DMS153 treated with DMSO at 0.1 percent for 48 hours (cell line): ENCODE measurements around the gene MAF.

Source experiments
- DNase-seq: peaks from one replicate; lab custom pipeline; 2025; ENCODE audit not compliant: unreplicated experiment; lab: John Stamatoyannopoulos, UW

The MAF gene

GRCh38 chr16:79613009-79613408 lies 12.5 kb upstream of the MAF start:
- no peak for DNase-seq

- DNase-seq, result no peak
Observed at GRCh38 chr16:79612207-79612606, 11.7 kb upstream of the MAF start.

- no peak for DNase-seq
Observed at GRCh38 chr16:79610771-79611170, 10.2 kb upstream of the MAF start.

DNA sequence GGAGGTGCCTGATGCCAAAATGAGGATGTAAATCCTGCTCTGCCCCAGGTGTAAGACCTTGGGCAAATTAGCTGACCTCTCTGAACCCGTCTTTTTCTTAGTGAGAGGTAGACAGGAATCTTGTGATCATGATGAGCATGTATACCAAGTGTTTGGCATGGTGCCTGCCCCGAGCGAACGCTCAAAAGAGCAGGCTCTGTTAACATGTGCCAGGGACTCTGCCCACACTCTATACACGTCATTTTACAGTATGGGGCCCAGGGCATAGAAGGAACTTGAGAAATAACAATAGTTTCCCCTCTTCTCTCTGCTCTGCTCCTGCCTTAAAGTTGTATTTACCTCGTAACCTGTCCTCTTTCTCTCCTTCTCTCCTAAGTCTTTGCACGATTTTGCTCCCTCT lies 9.3 kb upstream of the MAF start:
- DNase-seq, result no peak

- no peak for DNase-seq
Observed at GRCh38 chr16:79608976-79609375, 8.4 kb upstream of the MAF start.

DNA sequence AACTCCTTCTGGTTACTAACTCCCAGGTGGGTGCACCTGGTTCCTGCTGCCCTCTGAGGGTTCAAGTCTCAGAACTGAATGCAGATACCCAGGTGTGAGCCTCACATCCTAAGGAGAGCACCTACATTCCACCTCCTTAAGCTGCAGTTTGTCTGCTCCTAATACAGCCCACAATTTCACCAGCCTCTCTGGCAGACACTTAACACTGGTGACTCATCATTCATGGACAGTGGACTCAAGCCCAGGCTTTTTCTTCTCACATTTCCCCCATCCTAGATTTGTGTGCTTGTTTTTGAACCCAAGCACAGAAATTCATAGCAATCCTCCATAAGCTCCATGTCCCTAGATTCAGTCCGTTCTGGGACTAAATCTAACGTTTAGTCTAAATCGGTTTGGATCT lies 7.0 kb upstream of the MAF start:
- DNase-seq, result peak; percentile 8

- no peak for DNase-seq
Observed at GRCh38 chr16:79605999-79606398, 5.5 kb upstream of the MAF start.

DNA sequence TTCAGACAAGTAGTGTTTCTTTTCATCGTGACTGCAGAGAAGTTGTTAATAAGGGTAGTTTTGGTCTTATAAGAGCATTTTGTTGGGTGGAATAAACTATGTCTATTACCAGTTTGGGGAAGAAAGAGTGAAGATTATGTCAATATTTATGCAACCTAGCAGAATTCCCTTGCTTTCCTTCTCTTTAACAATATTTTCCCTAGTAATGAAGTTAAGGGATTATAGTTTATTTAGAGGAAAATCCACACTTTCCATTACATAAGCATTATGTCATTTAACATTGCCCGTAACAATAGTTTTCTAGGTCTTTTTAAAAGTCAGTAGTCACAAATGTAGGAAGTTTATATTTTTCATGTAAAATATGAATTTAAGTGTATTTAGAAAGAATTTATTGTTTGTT lies 2.5 kb upstream of the MAF start:
- DNase-seq, result no peak

- DNase-seq, result no peak
Observed at GRCh38 chr16:79602628-79603014, 2.1 kb upstream of the MAF start.

DNA sequence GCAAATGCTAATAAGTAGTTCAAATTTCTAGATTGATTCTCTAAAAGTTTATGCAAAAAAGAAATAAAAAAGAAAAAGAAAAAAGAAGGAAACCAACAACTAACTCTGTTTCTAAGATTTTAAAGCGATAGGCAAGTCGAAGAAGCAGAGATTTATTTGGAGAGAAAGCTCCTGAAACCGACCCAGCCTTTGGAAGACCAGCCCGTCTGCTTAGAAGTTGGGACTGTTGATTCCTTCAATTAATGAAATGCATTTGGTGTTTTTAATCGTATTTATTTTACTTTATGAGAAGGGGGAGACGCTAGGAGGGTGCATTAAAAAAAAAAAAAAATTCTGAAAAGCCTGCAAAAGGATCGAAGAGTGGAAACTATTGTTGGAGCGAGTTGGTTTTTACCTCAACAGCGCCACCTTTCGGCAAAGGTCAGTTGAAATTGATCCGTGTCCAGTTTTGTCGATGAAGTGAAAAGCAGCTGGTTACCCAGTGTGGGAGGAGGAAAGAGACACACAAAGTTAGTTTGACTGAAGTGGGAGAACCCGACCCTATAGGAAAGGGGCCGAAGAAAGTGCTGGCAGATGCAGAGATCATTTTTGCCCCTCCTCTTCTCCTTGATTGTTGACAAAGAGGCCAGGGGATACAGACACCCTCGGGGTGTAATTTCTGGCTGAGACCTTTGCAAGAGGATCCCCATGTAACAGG lies 1.5 kb upstream of the MAF start:
- peak; percentile 78 for DNase-seq

DNA sequence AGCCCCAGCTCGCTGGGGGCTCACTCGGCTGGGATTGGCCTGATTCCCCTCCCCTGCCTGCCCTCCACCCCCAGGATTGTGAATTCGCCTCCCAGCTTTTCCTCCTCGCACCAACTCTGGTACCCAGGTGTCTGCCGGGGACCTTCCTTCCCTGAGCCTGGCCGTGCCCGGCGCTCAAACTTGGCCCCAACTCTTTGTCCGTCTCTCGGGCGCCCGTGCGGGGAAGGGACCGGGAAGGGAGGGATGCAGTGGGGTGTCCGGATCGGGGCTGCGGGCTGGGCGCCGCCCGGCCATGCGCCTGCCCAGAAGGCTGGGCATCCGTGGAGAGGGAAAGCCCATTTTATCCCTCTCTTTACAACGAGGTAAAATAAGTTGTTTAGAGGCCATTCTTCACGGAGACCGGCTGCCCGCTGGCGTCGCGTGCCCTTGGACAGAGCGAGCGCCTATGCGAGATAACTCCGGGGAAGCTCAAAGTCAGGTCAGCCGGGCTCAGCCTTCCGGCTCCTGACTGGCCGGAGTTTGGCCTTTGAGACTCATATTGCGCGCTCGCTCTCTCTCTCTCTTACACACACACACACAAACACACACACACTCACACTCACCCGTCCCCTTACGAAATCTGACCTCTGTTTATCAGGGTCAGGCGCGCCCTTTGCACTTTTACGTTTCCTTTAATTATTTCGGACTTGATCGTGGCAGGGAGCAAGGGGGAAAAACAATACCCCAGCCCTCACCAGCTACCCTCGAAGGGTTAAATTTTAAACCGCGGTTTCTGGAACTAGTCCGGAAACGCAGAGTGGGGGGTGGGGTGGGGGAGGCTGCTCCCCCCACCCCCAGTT lies 774 bp upstream of the MAF start:
- peak; percentile 46 for DNase-seq

DNA sequence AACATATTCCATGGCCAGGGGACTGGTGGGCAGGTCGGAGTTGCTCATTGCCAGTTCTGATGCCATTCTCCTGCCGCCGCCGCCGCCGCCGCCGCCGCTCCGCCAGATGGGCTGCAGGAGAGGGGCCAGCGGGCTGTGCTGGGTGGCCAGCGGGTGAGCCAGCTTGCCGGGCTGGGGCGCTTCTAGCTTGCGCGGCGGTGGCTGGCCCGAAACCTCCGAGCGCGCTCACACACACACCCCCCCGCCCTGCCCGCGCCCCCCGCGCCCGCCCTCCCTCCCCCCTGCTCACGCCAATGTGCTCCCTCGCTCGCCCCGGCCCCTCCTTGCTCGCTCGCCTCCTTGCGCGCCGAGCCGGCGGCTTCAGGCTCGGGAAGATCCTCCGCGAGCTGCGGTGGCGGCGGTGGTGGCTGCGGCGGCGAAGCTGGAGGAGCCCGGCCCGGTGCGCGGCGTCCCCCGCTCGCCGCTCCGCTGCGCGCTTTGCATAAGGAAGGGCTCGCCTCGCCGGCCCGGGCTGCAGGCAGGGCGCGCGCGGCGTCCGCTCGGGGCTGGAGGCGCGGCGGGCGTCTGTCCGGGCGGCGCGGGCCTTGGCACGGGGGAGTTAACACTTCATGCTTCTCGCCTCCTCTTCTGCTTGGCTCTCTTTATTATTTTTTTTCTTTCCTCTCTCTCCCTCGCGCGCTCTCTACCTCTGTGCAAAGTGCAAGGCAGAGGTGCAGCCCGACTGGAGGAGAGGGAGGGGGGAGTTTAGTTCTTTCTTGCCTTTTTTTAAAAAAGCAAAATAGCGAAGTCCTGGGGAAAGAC lies 500 bp downstream of the MAF start:
- peak; percentile 75 for DNase-seq

- DNase-seq, result peak; percentile 54
Observed at GRCh38 chr16:79599256-79599836, 1.2 kb downstream of the MAF start.

DNA sequence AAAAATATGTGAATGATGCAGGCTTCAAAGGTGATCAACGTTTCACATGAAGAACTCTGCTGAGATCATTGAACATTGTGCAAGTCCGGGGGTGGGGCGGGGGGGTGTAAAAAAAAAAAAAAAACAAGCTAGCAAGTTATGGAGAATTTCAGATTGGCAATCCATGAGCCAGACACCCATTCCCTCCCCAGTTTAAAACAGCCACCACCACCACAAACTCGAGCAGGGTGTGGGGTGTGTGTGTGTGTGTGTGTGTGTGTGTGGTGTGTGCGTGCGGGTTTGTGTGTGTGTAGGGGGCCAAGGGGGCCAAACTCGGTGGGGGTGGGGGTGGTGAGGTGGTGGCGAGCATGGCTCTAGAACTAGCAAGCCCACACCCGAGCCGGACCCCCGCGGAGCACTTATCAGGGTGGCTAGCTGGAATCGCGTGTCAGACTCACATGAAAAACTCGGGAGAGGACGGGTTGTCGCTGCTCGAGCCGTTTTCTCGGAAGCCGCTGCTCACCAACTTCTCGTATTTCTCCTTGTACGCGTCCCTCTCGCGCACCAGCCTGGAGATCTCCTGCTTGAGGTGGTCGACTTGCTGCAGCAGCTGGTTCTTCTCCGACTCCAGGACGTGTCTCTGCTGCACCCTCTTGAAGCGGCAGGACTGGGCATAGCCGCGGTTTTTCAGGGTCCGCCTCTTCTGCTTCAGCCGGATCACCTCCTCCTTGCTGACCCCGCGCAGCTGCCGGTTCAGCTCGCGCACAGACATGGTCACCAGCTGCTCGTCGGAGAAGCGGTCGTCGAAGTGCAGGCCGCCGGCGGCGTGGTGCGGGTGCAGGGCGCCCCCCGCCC lies 2.0 kb downstream of the MAF start:
- peak; percentile 60 for DNase-seq

DNA sequence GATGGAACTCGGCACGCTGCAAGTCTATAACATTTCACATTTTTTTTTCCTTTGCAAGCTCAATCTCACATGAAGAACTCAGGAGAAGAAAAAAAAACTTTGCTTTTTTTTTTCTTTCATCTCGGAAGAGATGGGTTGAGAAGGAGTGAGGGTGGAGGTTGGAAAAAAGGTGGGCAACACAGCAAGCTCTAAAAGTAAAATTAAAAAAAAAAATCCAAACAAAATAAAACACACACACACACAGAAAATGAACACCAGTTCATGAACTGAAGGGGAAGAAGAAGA lies 2.5 kb downstream of the MAF start:
- no peak for DNase-seq

- peak; percentile 18 for DNase-seq
Observed at GRCh38 chr16:79597277-79598062, 3.1 kb downstream of the MAF start.

DNA sequence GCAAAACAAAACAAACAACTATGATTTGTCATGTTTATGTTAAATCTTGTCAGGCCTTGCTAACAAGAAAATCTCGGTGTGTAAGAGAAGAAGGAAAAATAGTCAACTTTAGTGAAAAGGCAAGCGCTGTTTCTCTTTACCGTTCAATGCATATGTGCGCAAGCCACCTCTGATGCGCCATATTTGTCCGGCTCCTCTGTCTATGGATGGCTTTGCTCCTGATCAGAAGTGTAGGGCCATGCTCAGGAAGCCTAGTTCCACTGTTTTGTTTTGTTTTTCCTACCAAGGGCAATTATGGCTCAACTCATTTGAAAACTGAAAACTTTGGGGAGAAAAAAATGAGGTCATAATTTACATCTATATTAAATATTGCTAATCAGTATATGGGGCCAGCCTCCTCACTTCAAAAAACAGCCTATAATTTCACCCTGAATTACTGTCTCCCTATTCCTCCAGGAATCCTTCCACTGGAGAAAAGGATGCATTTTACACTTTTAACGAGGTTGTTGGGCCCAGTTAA lies 4.5 kb downstream of the MAF start:
- DNase-seq, result peak; percentile 24

DNA sequence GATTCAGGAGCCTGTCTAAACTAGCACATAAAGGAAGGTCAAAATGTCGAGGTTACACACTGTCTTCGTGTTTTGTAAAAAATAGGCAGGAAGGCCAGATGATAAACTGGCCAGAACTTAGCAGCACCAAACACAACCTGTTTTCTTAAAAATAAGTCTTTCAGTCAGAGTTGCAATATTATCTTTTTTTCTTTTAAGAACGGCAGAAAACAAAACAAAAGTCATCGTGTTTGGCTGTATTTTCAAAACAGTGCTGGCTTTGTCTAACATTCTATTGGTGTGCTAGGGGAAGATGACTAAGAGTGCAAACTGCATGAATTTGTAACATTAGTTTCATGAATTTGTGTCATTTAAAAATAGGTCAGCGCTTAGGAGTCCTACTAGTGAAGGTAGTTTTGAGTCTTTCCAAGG lies 5.3 kb downstream of the MAF start:
- DNase-seq, result peak; percentile 16

GRCh38 chr16:79593754-79594153 lies 6.8 kb downstream of the MAF start:
- no peak for DNase-seq

GRCh38 chr16:79593074-79593531 lies 7.4 kb downstream of the MAF start:
- peak; percentile 33 for DNase-seq
